T-helper 22 cell (primary cell): ENCODE results near the gene BLCAP.
"Not testable (repeated sequence)": the region's sequence is repeated elsewhere in the genome, so short reads cannot be mapped to it uniquely, and the experiment has no call there.

ENCODE experiments used
- DNase-seq: peaks from one replicate; pipeline ENCODE4 v3.0.0-alpha.2; 2020; ENCODE audit warnings: low read depth

BLCAP gene

GRCh38 chr20:37515876-37516275 is 11.8 kb downstream of the BLCAP start:
- DNase-seq = no peak

GRCh38 chr20:37513779-37514359 is 13.8 kb downstream of the BLCAP start:
- DNase-seq = no peak

- no peak for DNase-seq
Observed at GRCh38 chr20:37511610-37512275, 15.9 kb downstream of the BLCAP start.

GRCh38 chr20:37510226-37510625 is 17.4 kb downstream of the BLCAP start:
- DNase-seq = no peak

- DNase-seq = no peak
Observed at GRCh38 chr20:37506152-37506725, 21.4 kb downstream of the BLCAP start.

GRCh38 chr20:37505263-37506151 is 22.2 kb downstream of the BLCAP start:
- DNase-seq = no peak

- no peak for DNase-seq
Observed at GRCh38 chr20:37504404-37505096, 23.1 kb downstream of the BLCAP start.

GRCh38 chr20:37503256-37503927 is 24.3 kb downstream of the BLCAP start:
- no peak for DNase-seq

GRCh38 chr20:37502654-37503053 is 25.0 kb downstream of the BLCAP start:
- DNase-seq = no peak

- DNase-seq = no peak
Observed at GRCh38 chr20:37501940-37502339, 25.7 kb downstream of the BLCAP start.

- no peak for DNase-seq
Observed at GRCh38 chr20:37500311-37500710, 27.4 kb downstream of the BLCAP start.

GRCh38 chr20:37498066-37498665 is 29.5 kb downstream of the BLCAP start:
- DNase-seq = no peak

- DNase-seq = no peak
Observed at GRCh38 chr20:37494796-37495195, 32.9 kb downstream of the BLCAP start.

GRCh38 chr20:37494301-37494700 is 33.4 kb downstream of the BLCAP start:
- no peak for DNase-seq

- DNase-seq = no peak
Observed at GRCh38 chr20:37492945-37493344, 34.7 kb downstream of the BLCAP start.

- DNase-seq = no peak
Observed at GRCh38 chr20:37492096-37492625, 35.5 kb downstream of the BLCAP start.

GRCh38 chr20:37490663-37491350 is 36.9 kb downstream of the BLCAP start:
- no peak for DNase-seq

- not testable (repeated sequence) for DNase-seq
Observed at GRCh38 chr20:37486209-37486608, 41.5 kb downstream of the BLCAP start.

- DNase-seq = no peak
Observed at GRCh38 chr20:37484331-37484730, 43.3 kb downstream of the BLCAP start.

GRCh38 chr20:37481610-37482009 is 46.1 kb downstream of the BLCAP start:
- no peak for DNase-seq
